SK-N-SH (cell line): ENCODE results near the gene SYT6. TPM values are rescaled to one million over a fixed set of nuclear protein-coding genes. Genes with fewer than 3 reads are reported as not detected.

Experiments
- CTCF ChIA-PET: fragments of 300-600, 350-600 bp; formaldehyde crosslinking; extraction: SDS; loops from one replicate; lab custom pipeline; 2021; lab: Yijun Ruan, JAX
- POLR2A ChIA-PET: fragments of 350-600 bp; sonication (Branson Sonifier 250); formaldehyde crosslinking; extraction: SDS; loops from one replicate; lab custom pipeline; 2020; ENCODE audit warnings: antibody characterized with exemption, inconsistent platforms; lab: Yijun Ruan, JAX
- DNase-seq: peaks from one replicate; pipeline ENCODE4 v3.0.0; 2012
- H2AFZ ChIP-seq: fragments of 200-600 bp; sonication (generic); 2 replicates; pipeline ENCODE4 v1.8.1; 2016; ENCODE audit warnings: antibody characterized with exemption, mild to moderate bottlenecking, low read depth
- H3F3A ChIP-seq: fragments of 200-600 bp; sonication (generic); replicated peaks from 2 replicates; pipeline ENCODE3; 2016; ENCODE audit warnings: antibody characterized with exemption, mild to moderate bottlenecking; ENCODE audit not compliant: insufficient read depth
- H3K27ac ChIP-seq, 2 experiments: fragments of 200-500 bp in 1 of 2; fragments of 200-600 bp in 1 of 2; sonication (Bioruptor generic) in 1 of 2; sonication (generic), shearing (Covaris generic) in 1 of 2; 2 replicates each; pipeline versions ENCODE4 v1.5.1 to v1.6.1; 2014 to 2016; ENCODE audit warnings: low read depth in 2 of 2, inconsistent platforms in 1 of 2, low read length in 1 of 2, mild to moderate bottlenecking in 1 of 2, mixed read lengths in 1 of 2
- H3K27me3 ChIP-seq: fragments of 200-600 bp; sonication (generic), shearing (Covaris generic); 2 replicates; pipeline ENCODE4 v1.6.1; 2016; ENCODE audit warnings: mixed run types; ENCODE audit not compliant: insufficient read depth
- H3K36me3 ChIP-seq, 2 experiments: fragments of 200-500 bp in 1 of 2; fragments of 200-600 bp in 1 of 2; sonication (Bioruptor generic) in 1 of 2; sonication (generic) in 1 of 2; replicated peaks in 1 of 2; 2 replicates each; pipeline versions ENCODE3 to v1.5.1; 2014 to 2016; ENCODE audit warnings: low read length in 1 of 2, mild to moderate bottlenecking in 1 of 2; ENCODE audit not compliant: insufficient read depth in 2 of 2, control insufficient read depth in 1 of 2
- H3K4me1 ChIP-seq, 2 experiments: fragments of 200-500 bp in 1 of 2; fragments of 200-600 bp in 1 of 2; sonication (Bioruptor generic) in 1 of 2; sonication (generic), shearing (Covaris generic) in 1 of 2; 2 replicates each; pipeline versions ENCODE4 v1.5.1 to v1.6.1; 2014 to 2016; ENCODE audit warnings: low read depth in 1 of 2, low read length in 1 of 2, mixed run types in 1 of 2; ENCODE audit not compliant: insufficient read depth in 2 of 2, control insufficient read depth in 1 of 2
- H3K4me2 ChIP-seq: fragments of 200-600 bp; sonication (generic), shearing (Covaris generic); 2 replicates; pipeline ENCODE4 v1.6.1; 2017; ENCODE audit warnings: mixed run types
- H3K4me3 ChIP-seq, 2 experiments: fragments of 200-500 bp in 1 of 2; fragments of 200-600 bp in 1 of 2; sonication (Bioruptor generic) in 1 of 2; sonication (generic), shearing (Covaris generic) in 1 of 2; 2 replicates each; pipeline versions ENCODE4 v1.5.1 to v1.8.1; 2014 to 2016; ENCODE audit warnings: low read depth in 2 of 2, inconsistent platforms in 1 of 2, low read length in 1 of 2, mild to moderate bottlenecking in 1 of 2, mixed read lengths in 1 of 2, moderate library complexity in 1 of 2
- H3K79me2 ChIP-seq: fragments of 200-600 bp; sonication (generic); 2 replicates; pipeline ENCODE4 v1.8.1; 2017; ENCODE audit warnings: mild to moderate bottlenecking; ENCODE audit not compliant: insufficient read depth
- H3K9ac ChIP-seq: fragments of 200-600 bp; sonication (generic); 2 replicates; pipeline ENCODE4 v1.6.1; 2017; ENCODE audit warnings: mixed run types
- H3K9me2 ChIP-seq: fragments of 200-600 bp; sonication (generic); 2 replicates; pipeline ENCODE4 v1.6.1; 2017; ENCODE audit warnings: mixed run types
- H3K9me3 ChIP-seq: fragments of 200-600 bp; sonication (generic); 2 replicates; pipeline ENCODE4 v1.6.1; 2017; ENCODE audit warnings: mixed run types, mild to moderate bottlenecking, moderate library complexity
- H4K20me1 ChIP-seq: fragments of 200-600 bp; sonication (generic); 2 replicates; pipeline ENCODE4 v1.6.1; 2017; ENCODE audit warnings: mild to moderate bottlenecking, mixed run types; ENCODE audit not compliant: insufficient read depth
- CHD2 ChIP-seq: fragments of 150-350 bp; IDR thresholded peaks from 2 replicates; pipeline ENCODE4 v1.6.1; 2018; ENCODE audit warnings: low read length; ENCODE audit not compliant: partially characterized antibody
- ELF1 ChIP-seq: IDR thresholded peaks from 2 replicates; pipeline ENCODE4 v1.4.0; 2012
- EP300 ChIP-seq, 2 experiments: IDR thresholded peaks; 2 replicates each; pipeline versions ENCODE4 v1.4.0 to v1.6.1; 2012; ENCODE audit warnings: borderline replicate concordance in 1 of 2, low read depth in 1 of 2, low read length in 1 of 2
- EZH2phosphoT487 ChIP-seq: fragments of 200-600 bp; sonication (generic); IDR thresholded peaks from 2 replicates; pipeline ENCODE4 v1.6.1; 2017; ENCODE audit warnings: low read depth, mixed run types, mild to moderate bottlenecking, antibody characterized with exemption, moderate library complexity, borderline replicate concordance
- FOXJ3 ChIP-seq: sonication (generic); formaldehyde crosslinking; IDR thresholded peaks from 2 replicates; pipeline ENCODE4 v1.5.1; 2020; ENCODE audit warnings: mild to moderate bottlenecking, missing genetic modification reagents
- MAX ChIP-seq: IDR thresholded peaks from 2 replicates; pipeline ENCODE4 v1.4.0; 2012; ENCODE audit warnings: low read depth
- MEF2A ChIP-seq: IDR thresholded peaks from 2 replicates; pipeline ENCODE4 v1.4.0; 2012; ENCODE audit warnings: low read depth, borderline replicate concordance
- MXI1 ChIP-seq: IDR thresholded peaks from 2 replicates; pipeline ENCODE4 v1.6.1; 2012; ENCODE audit warnings: mild to moderate bottlenecking, low read depth, low read length, improper control_type of control experiment
- NFIC ChIP-seq: IDR thresholded peaks from 2 replicates; pipeline ENCODE4 v1.4.0; 2012; ENCODE audit warnings: borderline replicate concordance
- NRF1 ChIP-seq: IDR thresholded peaks from 2 replicates; pipeline ENCODE4 v1.6.1; 2012; ENCODE audit warnings: low read depth, mild to moderate bottlenecking, low read length
- POLR2AphosphoS5 ChIP-seq: IDR thresholded peaks from 2 replicates; pipeline ENCODE4 v1.6.1; 2012; ENCODE audit warnings: low read depth, low read length
- RAD21 ChIP-seq: IDR thresholded peaks from 2 replicates; pipeline ENCODE4 v1.6.1; 2012; ENCODE audit warnings: mild to moderate bottlenecking, low read length
- RXRA ChIP-seq: IDR thresholded peaks from 2 replicates; pipeline ENCODE4 v1.4.0; 2012; ENCODE audit warnings: low read depth, mild to moderate bottlenecking, borderline replicate concordance
- SMC3 ChIP-seq: IDR thresholded peaks from 2 replicates; pipeline ENCODE4 v1.6.1; 2012; ENCODE audit warnings: low read depth, low read length, improper control_type of control experiment
- TAF1 ChIP-seq: IDR thresholded peaks from 2 replicates; pipeline ENCODE4 v1.6.1; 2012; ENCODE audit warnings: low read depth, mild to moderate bottlenecking, low read length, moderate library complexity, borderline replicate concordance
- TCF12 ChIP-seq: IDR thresholded peaks from 2 replicates; pipeline ENCODE4 v1.4.0; 2012
- TEAD4 ChIP-seq: IDR thresholded peaks from 2 replicates; pipeline ENCODE4 v1.4.0; 2012; ENCODE audit warnings: mild to moderate bottlenecking, borderline replicate concordance; ENCODE audit not compliant: insufficient read depth
- USF2 ChIP-seq: fragments of 150-350 bp; IDR thresholded peaks from 2 replicates; pipeline ENCODE4 v1.6.1; 2017; ENCODE audit warnings: antibody characterized with exemption, low read length, low read depth, borderline replicate concordance
- YY1 ChIP-seq: IDR thresholded peaks from 2 replicates; pipeline ENCODE4 v1.4.0; 2012; ENCODE audit warnings: low read depth, mild to moderate bottlenecking
- ZBTB33 ChIP-seq: IDR thresholded peaks from 2 replicates; pipeline ENCODE4 v1.4.0; 2012; ENCODE audit warnings: low read depth, borderline replicate concordance
- WGBS: methylation state at CpG from one replicate; pipeline ENCODE4 v1.1.6; 2017; ENCODE audit warnings: low lambda C conversion rate; 5-methylcytosine and 5-hydroxymethylcytosine counted together
- polyA plus RNA-seq, 3 experiments: library from polyadenylated mRNA; depleted of rRNA; stranded (reverse); fragments of >200 nt; gene quantifications; 2 replicates each; pipeline ENCODE4 v1.2.3, GENCODE V29; 2012

SYT6 gene
- polyA plus RNA-seq, 1 of the 3 experiments (the other 2 are of a cell fraction): not detected

DNA sequence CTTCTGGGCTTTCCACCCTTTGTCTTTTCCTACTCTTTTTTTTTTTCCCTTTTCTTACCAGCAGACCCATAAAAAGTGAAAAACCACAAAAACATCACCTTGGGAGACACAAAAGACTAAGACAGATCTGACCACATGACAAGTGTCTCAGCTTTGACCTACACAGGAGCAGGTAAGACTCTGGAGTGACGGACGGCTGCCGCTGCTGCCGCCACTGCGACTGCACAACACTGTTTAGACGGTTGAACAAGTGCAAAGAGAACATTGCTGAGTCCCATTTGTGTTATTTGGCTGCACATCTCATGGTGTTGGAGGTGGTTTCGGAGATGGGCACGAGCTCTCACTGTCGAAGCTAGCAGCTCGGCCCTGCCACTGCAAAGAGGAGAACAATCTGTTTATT lies 62.0 kb downstream of the SYT6 start:
- no peak overlapping the region for H3K27ac ChIP-seq
- no peaks in the 10 kb centered on the region for H3F3A ChIP-seq
- POLR2A ChIA-PET: no interaction called here
- peaks cover 16% of the 10 kb centered on the region for H3K27me3 ChIP-seq
- no peak overlapping the region for H3K9ac ChIP-seq
- H3K36me3 ChIP-seq: no peaks in the 10 kb centered on the region
- H3K9me3 ChIP-seq: no peaks in the 10 kb centered on the region
- no peaks in the 10 kb centered on the region for H3K79me2 ChIP-seq
- no peak overlapping the region for H3K4me2 ChIP-seq
- H3K4me3 ChIP-seq: no peak overlapping the region
- CTCF ChIA-PET: interaction anchor here (0.7 kb wide), 1 partner anchor 197 kb away, joined by 3 read pairs; no protein-coding TSS in a partner anchor
- TF ChIP-seq TAF1 (no peak), MXI1 (no peak), FOXJ3 (CRISPR knock-in tag) (no peak), ZBTB33 (no peak), RXRA (no peak), POLR2AphosphoS5 (no peak), EZH2phosphoT487 (no peak), NRF1 (no peak), MAX (no peak), CHD2 (no peak), SMC3 (no peak), YY1 (no peak), NFIC (no peak), MEF2A (no peak), TEAD4 (no peak), USF2 (no peak), TCF12 (no peak), RAD21 (no peak), EP300 (IDR thresholded peaks at IDR 0.05; ENCODE audit: borderline replicate concordance in 1 of 2, low read depth in 1 of 2, low read length in 1 of 2) (no peak), ELF1 (no peak)
- 67% methylated on average over 10 of the region's 10 CpGs for WGBS
- H2AFZ ChIP-seq: no peak overlapping the region
- H3K9me2 ChIP-seq: no peaks in the 10 kb centered on the region
- DNase-seq: no peak
- H3K4me1 ChIP-seq: peaks cover 0 to 5% of the 10 kb centered on the region in 2 experiments; a peak in 2 of 4 replicates
- no peaks in the 10 kb centered on the region for H4K20me1 ChIP-seq
